GM13976 (cell line): ENCODE measurements around the gene NHSL1.

Experiments
- DNase-seq: peaks from one replicate; pipeline ENCODE4 v3.0.0; 2012; ENCODE audit warnings: low spot score
- in situ Hi-C: fragments of 300-500 bp; cut with MboI; formaldehyde crosslinking; loops from one replicate; pipeline ENCODE4 v1.12.0; 2022; ENCODE audit warnings: low sequenced_read_pairs, mixed read lengths, inconsistent platforms; ENCODE audit not compliant: unreplicated experiment
- TF ChIP-seq, protein P1 (sequence below): IDR thresholded peaks from 2 replicates; pipeline ENCODE4 v1.5.1; 2012; ENCODE audit warnings: borderline replicate concordance, mild to moderate bottlenecking; ENCODE audit not compliant: insufficient read depth; ENCODE audit errors: extremely low read depth, missing control alignments, control extremely low read depth

NHSL1 gene

DNA sequence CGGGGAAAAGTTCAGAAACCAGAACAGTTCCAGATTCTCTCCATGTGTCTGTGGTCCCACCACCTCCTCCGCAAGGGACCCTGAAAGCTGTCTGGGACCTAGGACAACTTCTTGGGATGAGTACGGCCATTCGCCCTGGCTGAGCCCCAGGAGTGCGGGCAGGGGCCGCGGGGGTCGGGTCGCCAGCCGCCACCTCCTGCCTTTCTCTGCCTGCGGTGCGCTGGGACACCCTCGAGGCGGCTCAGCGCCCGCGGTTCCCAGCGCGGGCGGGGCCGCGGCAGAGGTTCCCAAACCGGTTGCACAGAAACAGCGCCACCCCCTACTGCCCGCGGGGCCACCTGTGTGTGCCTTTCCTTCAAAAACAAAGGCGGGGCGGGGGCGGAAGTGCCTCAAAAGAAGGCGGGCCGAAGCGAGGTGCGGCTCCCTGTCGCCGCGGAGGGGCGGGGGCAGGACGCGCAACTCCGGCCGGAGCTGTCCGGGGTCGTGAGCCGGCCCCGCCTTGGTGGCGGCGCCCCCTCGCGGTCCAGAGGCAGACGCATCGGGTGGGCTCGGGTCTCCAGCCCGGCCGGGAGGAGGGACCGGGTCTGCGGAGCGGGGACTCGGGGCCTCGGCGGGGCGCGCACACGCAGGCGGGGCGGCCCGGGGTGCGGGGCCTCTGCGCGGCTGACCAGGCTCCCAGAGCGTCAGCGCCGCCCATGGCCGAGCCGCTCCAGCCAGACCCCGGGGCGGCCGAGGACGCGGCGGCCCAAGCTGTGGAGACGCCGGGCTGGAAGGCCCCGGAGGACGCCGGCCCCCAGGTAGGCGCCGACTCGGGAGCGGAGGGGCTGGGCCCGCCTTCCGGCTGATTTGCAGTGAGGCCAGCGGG, 95.3 kb downstream of the NHSL1 start, which contains the start of gene HEBP2:
Gene HEBP2, plus strand, starts transcription at position 423 of the 865 bp plus-strand sequence. Its CDS starts 273 bp downstream, at position 696.
- in situ Hi-C loops, result no loop called here
- TF ChIP-seq, protein P1, sequence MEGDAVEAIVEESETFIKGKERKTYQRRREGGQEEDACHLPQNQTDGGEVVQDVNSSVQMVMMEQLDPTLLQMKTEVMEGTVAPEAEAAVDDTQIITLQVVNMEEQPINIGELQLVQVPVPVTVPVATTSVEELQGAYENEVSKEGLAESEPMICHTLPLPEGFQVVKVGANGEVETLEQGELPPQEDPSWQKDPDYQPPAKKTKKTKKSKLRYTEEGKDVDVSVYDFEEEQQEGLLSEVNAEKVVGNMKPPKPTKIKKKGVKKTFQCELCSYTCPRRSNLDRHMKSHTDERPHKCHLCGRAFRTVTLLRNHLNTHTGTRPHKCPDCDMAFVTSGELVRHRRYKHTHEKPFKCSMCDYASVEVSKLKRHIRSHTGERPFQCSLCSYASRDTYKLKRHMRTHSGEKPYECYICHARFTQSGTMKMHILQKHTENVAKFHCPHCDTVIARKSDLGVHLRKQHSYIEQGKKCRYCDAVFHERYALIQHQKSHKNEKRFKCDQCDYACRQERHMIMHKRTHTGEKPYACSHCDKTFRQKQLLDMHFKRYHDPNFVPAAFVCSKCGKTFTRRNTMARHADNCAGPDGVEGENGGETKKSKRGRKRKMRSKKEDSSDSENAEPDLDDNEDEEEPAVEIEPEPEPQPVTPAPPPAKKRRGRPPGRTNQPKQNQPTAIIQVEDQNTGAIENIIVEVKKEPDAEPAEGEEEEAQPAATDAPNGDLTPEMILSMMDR, result peak; percentile 46
- peak; percentile 95 for DNase-seq

DNA sequence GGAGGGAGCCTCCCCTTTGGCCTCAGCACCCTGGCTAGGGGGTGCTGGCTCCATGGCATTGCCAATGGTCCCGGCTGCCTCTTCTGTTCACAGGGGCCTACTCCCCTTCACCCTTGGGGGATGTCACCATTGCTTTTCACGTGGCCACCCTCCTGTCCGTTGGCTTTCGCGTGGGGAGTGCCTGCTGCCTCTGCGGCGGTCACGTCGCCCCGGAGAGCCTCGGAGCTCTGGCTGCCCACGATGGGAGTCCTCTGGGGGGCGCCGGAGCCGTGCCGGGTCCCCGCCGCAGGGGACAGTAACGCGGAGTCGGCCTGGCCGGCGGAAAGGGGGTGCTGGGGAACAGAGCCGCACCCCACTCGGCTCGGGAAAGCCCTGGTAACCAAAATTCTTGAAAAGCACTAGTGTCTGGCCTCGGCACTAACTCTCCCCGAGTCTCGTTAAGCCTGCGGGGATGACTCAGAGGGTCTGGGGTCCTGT, 95.9 kb downstream of the NHSL1 start:
- in situ Hi-C loops, result no loop called here
- TF ChIP-seq, protein P1, result peak; percentile 13
- peak; percentile 74 for DNase-seq

DNA sequence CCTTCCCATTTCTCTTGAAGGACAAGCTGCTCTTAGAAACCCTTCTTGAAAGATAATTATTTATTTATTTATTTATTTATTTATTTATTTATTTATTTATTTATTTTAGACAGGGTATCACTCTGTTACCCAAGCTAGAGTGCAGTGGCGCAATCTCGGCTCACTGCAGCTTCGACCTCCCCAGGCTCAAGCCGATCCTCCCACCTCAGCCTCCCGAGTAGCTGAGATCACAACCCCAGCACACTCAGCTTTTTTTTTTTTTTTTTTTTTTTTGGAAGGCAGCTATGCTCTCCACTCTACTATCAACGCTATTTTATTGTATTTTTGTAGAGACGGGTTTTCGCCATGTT, 96.5 kb downstream of the NHSL1 start:
- in situ Hi-C loops, result no loop called here

DNA sequence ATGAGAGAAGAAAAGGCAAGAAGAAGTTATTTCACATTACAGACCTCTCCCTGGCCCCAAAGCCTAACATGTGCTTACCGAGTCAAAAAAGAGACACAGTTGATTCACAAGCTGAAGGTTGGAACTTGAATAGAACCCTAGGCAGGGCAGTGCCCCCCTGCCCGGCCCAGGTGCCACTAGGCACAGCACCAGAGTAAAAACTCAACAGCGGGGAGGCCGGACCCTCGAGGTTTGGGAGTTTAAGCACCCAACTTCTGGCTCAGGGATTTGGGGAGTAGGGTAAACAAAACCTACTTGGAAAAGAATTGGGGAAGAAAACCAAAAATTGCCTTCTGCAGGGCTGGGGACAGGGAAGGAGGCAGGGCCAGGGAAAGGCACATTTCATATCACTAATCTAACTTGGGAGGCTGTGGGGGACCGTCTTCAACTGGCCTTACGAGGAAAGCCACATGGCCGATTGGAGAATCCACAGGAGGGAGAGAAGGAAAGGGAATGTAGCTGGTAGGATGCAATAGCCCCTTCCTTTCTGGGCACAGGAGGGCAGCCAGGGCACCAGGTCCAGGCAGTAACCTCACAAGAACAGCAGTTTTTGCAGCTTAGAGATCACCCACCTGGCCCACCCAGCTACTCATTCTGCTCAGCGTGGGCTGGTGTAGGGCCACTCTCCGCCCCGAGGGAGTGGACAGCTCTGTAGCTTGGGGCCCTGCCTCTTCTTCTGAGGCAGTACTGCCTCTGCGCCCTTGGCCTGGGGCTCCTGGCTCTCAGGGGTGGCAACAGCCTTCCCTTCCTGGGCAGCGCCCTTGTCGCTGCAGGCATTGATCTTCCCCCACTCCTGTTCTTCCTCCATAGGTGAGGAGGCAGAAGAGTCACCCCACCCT, 97.1 kb downstream of the NHSL1 start:
- TF ChIP-seq, protein P1, result no peak
- in situ Hi-C loops, result no loop called here
- DNase-seq, result no peak

More for the DNA sequence above, 96.5 kb downstream of the NHSL1 start:
- no peak for DNase-seq
- TF ChIP-seq, protein P1, result no peak

DNA sequence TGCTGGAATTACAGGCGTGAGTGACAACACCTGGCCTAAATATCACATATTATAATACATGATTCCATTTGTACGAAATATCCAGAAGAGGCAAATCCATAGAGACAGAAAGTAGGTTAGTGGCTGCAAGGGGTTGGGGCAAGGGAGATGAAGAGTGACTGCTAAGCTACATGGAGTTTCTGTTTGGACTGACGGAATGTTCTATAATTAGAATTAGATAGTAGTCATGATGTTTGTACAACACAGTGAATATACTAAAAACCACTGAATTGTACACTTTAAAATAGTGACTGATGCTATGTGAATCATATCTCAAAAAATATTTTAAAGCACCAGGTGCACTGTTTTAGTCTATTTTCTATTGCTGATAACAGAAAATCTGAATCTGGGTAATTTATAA, 99.0 kb downstream of the NHSL1 start:
- DNase-seq, result no peak
- in situ Hi-C loops, result no loop called here
- TF ChIP-seq, protein P1, result no peak

DNA sequence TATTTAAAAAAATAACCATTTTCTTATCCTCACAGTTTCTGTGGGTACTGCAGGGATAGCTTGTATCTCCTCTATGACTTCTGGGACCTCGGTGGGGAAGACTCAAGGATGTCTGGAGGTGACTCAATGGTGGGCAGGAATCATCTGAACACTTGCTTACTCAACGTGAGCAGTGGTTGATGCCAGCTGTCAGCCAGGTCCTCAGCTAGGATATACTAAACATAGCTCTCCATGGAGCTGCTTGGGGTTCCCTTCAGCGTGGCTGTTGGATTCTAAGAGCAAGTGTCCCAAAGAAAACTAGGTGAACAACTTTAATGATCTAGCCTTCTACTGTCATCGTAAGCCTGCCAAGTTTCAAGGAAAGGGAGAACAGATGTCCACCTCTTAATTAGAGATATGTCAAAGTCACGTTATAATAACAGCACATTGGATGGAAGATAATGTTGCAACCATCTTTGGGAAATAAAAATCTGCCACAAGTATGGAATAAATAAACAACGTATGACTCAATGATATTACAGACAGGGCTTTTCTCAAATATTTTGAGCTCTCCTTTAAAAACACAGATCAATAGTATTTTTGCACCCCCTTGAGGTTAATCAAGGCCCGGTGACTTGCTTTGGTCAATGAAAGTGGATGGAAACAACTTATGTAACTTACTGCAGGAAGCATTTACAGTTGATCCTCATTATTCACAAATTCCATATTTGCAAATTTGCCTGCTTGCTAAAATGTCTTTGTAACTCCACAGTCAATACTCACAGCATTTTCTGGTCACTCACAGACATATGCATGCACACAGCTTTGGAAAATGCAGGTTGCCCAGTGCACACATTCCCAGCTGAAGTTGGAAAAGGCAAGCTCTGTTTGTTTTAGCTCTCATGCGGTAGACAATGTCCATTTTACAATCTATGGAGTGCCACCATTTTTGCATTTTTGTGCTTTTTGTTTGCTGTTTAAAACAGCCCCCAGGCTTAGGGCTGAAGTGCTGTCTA, 101.9 kb downstream of the NHSL1 start:
- in situ Hi-C loops, result no loop called here
- TF ChIP-seq, protein P1, result no peak
- no peak for DNase-seq
